ENCODE data around the gene XRN2.

XRN2 gene

GRCh38 chr20:21436205-21436604 is 133.1 kb downstream of the XRN2 start:
- no peak for DNase-seq

GRCh38 chr20:21437248-21437647 is 134.1 kb downstream of the XRN2 start:
- no peak for DNase-seq

GRCh38 chr20:21437816-21438215 is 134.7 kb downstream of the XRN2 start:
- no peak for DNase-seq

All from RPMI8226 (cell line).